ENCODE measurements around the gene TOX2. TPM values are rescaled to one million over a fixed set of nuclear protein-coding genes. Genes with fewer than 3 reads are reported as not detected.

Gene TOX2
- total and polyA plus RNA-seq, 4 experiments from 2014 or later: 0.22 to 1.1 (median 0.49) TPM

DNA sequence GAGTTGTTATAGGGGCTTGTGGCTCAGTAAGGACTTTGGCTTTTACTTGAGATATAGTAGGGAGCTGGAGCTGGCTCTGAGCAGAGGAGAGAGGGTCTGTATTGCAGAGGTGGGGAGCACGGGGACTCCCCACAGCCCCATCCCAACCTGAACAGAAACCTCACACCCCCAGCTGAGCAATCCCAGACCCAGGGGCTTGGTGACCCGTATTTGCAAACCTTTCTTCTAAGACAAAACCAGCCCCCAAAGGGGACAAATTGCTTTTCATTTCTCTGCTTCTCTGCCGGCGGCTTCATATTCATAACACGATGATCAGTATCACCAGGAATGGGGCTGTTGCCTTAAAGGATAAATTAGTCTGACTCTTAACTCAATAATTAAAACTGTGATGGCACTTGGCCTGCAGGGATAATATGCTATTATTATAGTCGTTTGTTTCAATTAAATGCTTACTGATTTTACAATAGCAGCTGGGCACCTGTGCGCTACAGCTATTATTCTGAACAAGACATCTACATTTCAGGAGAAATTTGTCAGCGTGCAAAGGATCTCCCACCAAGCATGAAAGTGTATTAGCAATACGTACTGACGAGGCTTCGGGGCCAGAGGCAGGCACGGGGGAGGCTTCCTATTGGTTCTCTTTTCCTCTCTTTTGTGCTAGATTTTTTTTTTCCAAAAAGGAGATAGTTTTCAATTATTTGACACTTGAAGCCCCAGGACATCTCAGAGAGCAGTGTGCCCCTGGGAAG lies 118.1 kb downstream of the TOX2 start:
- Histone ChIP-seq H3K36me3 (ENCODE audit: insufficient read depth, low read length) (no peaks in the 10 kb centered on the region), H3K27me3 (ENCODE audit: insufficient read depth, low read length) (no peaks in the 10 kb centered on the region), H3K27ac (ENCODE audit: low read depth, low read length) (no peak overlapping the region), H3K9me3 (ENCODE audit: control insufficient read depth in 1 of 2, low read length in 2 of 2) (no peaks in the 10 kb centered on the region), H3K4me1 (ENCODE audit: insufficient read depth, low read length) (peaks cover 52% of the 10 kb centered on the region), H3K4me3 (ENCODE audit: low read length in 2 of 2) (no peak overlapping the region)
- Mint-ChIP-seq H3K4me3 (no peak overlapping the region), H3K27me3 (peaks cover 8 to 9% of the 10 kb centered on the region in 2 donors), H3K27ac (no peak overlapping the region), H3K9me3 (peaks cover 0 to 2% (median 0%) of the 10 kb centered on the region in 8 donors), H3K36me3 (no peaks in the 10 kb centered on the region), H3K4me1 (peaks cover 29 to 46% (median 43%) of the 10 kb centered on the region in 4 donors)
- CTCF ChIA-PET (ENCODE audit: partially characterized antibody): no interaction called here
- intact Hi-C loops (cut with micrococcal nuclease): no loop called here
- POLR2A ChIA-PET (ENCODE audit: partially characterized antibody): no interaction called here
- DNase-seq: no peak

DNA sequence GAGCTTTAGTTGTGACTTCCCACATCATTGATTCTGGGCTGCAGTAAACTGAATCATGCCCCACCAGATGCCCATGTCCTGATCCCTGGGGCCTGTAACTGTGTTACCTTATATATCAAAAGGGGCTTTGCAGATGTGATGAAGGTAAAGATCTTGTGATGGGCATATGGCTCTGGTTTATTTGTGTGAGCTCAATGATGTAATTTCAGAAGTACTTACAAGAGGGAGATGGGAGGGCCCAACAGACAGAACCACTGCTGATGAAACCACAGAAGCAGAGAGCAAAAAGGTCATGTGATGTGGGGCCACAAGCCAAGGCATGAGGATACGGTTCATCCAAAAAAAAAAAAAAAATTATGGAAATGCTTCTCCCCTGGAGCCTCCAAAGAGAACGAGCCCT lies 118.7 kb downstream of the TOX2 start:
- H3K27ac Mint-ChIP-seq: no peak overlapping the region
- DNase-seq: no peak
- peaks cover 0 to 2% (median 0%) of the 10 kb centered on the region in 8 donors for H3K9me3 Mint-ChIP-seq
- peaks cover 8 to 9% of the 10 kb centered on the region in 2 donors for H3K27me3 Mint-ChIP-seq
- Histone ChIP-seq H3K4me1 (ENCODE audit: insufficient read depth, low read length) (peaks cover 46% of the 10 kb centered on the region), H3K27me3 (ENCODE audit: insufficient read depth, low read length) (no peaks in the 10 kb centered on the region), H3K9me3 (ENCODE audit: control insufficient read depth in 1 of 2, low read length in 2 of 2) (no peaks in the 10 kb centered on the region), H3K27ac (ENCODE audit: low read depth, low read length) (no peak overlapping the region), H3K36me3 (ENCODE audit: insufficient read depth, low read length) (no peaks in the 10 kb centered on the region), H3K4me3 (ENCODE audit: low read length in 2 of 2) (no peak overlapping the region)
- intact Hi-C loops (cut with micrococcal nuclease): no loop called here
- CTCF ChIA-PET (ENCODE audit: partially characterized antibody): no interaction called here
- H3K4me1 Mint-ChIP-seq: peaks cover 28 to 41% (median 38%) of the 10 kb centered on the region in 4 donors
- H3K36me3 Mint-ChIP-seq: no peaks in the 10 kb centered on the region
- POLR2A ChIA-PET (ENCODE audit: partially characterized antibody): no interaction called here
- H3K4me3 Mint-ChIP-seq: no peak overlapping the region

DNA sequence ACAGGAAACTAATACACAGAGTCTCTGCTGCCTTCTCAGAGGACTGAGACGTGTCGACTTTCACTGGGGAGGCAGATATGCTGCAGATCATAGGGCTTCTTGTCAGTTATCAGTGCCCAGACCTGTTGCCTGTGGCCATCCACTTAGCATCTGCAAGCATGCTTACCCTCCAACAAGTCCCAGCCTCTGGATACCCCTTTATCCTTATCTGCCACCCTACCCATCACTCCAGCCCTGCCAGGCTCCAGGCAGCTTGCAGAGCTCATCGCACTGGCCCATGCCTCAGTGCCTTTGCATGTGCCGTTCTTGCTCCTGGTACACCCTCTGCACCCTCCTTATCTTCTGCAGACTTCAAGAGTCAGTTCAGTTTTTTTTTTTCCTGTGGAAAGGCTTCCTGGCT lies 119.2 kb downstream of the TOX2 start:
- H3K27me3 Mint-ChIP-seq: peaks cover 8 to 10% of the 10 kb centered on the region in 2 donors
- H3K27ac Mint-ChIP-seq: no peak overlapping the region
- no peak overlapping the region for H3K4me3 ChIP-seq (ENCODE audit: low read length in 2 of 2)
- H3K4me3 Mint-ChIP-seq: no peak overlapping the region
- no peak overlapping the region for H3K27ac ChIP-seq (ENCODE audit: low read depth, low read length)
- H3K36me3 ChIP-seq (ENCODE audit: insufficient read depth, low read length): no peaks in the 10 kb centered on the region
- H3K9me3 Mint-ChIP-seq: peaks cover 0 to 2% (median 0%) of the 10 kb centered on the region in 8 donors
- CTCF ChIA-PET (ENCODE audit: partially characterized antibody): no interaction called here
- no peaks in the 10 kb centered on the region for H3K27me3 ChIP-seq (ENCODE audit: insufficient read depth, low read length)
- POLR2A ChIA-PET (ENCODE audit: partially characterized antibody): no interaction called here
- no peaks in the 10 kb centered on the region for H3K36me3 Mint-ChIP-seq
- H3K4me1 Mint-ChIP-seq: peaks cover 24 to 36% (median 33%) of the 10 kb centered on the region in 4 donors
- intact Hi-C loops (cut with micrococcal nuclease): no loop called here
- peaks cover 40% of the 10 kb centered on the region for H3K4me1 ChIP-seq (ENCODE audit: insufficient read depth, low read length)
- no peaks in the 10 kb centered on the region for H3K9me3 ChIP-seq (ENCODE audit: control insufficient read depth in 1 of 2, low read length in 2 of 2)
- no peak for DNase-seq

DNA sequence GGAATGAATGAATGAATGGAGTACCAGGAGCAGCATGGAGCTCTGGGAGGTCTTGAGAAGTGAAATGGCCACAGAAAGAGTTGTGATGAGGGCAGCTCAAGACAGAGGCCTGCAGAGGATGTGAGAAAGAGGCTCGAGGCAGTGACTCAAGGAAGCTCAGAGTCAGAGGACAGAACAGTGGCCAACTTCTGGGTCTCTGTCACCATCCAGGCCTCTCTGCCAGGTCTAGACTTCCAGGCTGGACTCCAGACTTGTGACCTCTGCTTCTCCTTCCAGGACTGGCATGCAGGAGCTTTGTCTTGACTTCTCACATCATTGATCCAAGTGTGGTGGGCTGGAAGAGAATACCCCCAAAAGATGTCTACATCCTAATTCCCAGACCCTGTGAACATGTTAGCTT lies 119.8 kb downstream of the TOX2 start:
- DNase-seq: no peak
- Mint-ChIP-seq H3K4me3 (no peak overlapping the region), H3K27ac (no peak overlapping the region), H3K9me3 (peaks cover 0 to 2% (median 0%) of the 10 kb centered on the region in 8 donors), H3K27me3 (peaks cover 10 to 13% of the 10 kb centered on the region in 2 donors), H3K4me1 (peaks cover 19 to 30% (median 28%) of the 10 kb centered on the region in 4 donors), H3K36me3 (no peaks in the 10 kb centered on the region)
- H3K36me3 ChIP-seq (ENCODE audit: insufficient read depth, low read length): no peaks in the 10 kb centered on the region
- no peak overlapping the region for H3K27ac ChIP-seq (ENCODE audit: low read depth, low read length)
- CTCF ChIA-PET (ENCODE audit: partially characterized antibody): no interaction called here
- H3K4me3 ChIP-seq (ENCODE audit: low read length in 2 of 2): no peak overlapping the region
- H3K9me3 ChIP-seq (ENCODE audit: control insufficient read depth in 1 of 2, low read length in 2 of 2): no peaks in the 10 kb centered on the region
- H3K4me1 ChIP-seq (ENCODE audit: insufficient read depth, low read length): peaks cover 35% of the 10 kb centered on the region
- intact Hi-C loops (cut with micrococcal nuclease): no loop called here
- H3K27me3 ChIP-seq (ENCODE audit: insufficient read depth, low read length): no peaks in the 10 kb centered on the region
- POLR2A ChIA-PET (ENCODE audit: partially characterized antibody): no interaction called here

DNA sequence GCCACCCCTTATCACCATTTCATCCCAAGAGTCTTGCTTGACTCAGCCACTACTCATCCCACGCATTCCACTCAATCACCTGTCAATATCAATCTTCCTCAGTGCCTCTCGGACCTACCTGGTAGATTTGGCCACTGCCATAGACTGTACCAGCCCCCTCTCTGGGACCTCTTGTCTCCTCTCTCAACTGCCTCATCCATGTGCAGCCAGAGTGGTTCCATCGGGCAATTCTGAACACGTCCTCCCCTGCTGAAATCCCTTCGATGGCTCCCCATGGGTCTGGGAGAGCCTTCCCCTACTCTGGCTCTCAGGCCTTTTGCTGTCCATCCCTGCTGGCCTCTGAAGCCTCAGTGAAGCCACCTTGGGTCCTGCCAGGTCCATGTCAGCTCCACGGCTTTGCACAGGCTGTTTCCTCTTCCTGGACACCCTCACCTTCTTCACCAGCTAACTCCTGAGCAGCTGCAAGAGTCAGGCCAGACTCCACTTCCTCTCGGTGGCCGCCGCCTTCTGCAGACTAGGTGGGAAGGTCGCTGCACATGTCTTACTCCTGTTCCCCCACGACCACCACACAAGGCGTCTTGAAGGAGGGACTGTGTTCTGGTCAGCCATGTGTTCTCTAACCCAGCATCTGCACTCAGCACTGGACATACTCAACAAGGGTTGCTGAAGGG lies 120.4 kb downstream of the TOX2 start:
- Mint-ChIP-seq H3K36me3 (no peaks in the 10 kb centered on the region), H3K4me1 (peaks cover 12 to 24% (median 21%) of the 10 kb centered on the region in 4 donors), H3K27ac (peak overlapping the region in 3 of 7 donors; percentile 30 to 62 (median 33)), H3K27me3 (peaks cover 9 to 13% of the 10 kb centered on the region in 2 donors), H3K9me3 (peaks cover 0 to 2% (median 0%) of the 10 kb centered on the region in 8 donors), H3K4me3 (peak overlapping the region in 1 of 8 donors; percentile 52)
- Histone ChIP-seq H3K9me3 (ENCODE audit: control insufficient read depth in 1 of 2, low read length in 2 of 2) (no peaks in the 10 kb centered on the region), H3K27me3 (ENCODE audit: insufficient read depth, low read length) (no peaks in the 10 kb centered on the region), H3K4me1 (ENCODE audit: insufficient read depth, low read length) (peaks cover 28% of the 10 kb centered on the region), H3K27ac (ENCODE audit: low read depth, low read length) (no peak overlapping the region), H3K36me3 (ENCODE audit: insufficient read depth, low read length) (no peaks in the 10 kb centered on the region), H3K4me3 (ENCODE audit: low read length in 2 of 2) (no peak overlapping the region)
- ChIA-PET CTCF (ENCODE audit: partially characterized antibody) (no interaction called here), POLR2A (ENCODE audit: partially characterized antibody) (no interaction called here)
- intact Hi-C loops (cut with micrococcal nuclease): no loop called here
- DNase-seq: no peak

DNA sequence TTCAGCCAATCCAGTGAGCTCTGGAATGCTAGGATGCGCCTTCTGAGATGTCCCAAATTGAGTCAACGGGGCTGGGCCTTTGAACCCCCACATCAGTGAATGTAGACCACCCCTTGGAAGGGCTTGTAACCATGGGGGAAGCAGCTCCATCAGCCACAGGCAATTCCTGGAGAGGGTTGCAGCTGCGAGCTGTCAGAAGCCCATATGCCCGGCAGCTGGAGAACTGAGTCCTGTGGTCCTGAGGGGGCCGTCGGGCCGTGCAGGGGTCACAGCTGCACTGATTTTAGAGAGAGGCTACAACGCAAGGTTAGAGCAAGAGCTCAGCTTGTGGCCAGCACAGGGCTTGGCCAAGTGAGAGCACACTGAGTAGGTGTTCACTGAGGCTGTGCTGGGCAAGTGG lies 121.3 kb downstream of the TOX2 start:
- Mint-ChIP-seq H3K27ac (no peak overlapping the region), H3K9me3 (peaks cover 0 to 2% (median 0%) of the 10 kb centered on the region in 8 donors), H3K4me3 (no peak overlapping the region), H3K36me3 (no peaks in the 10 kb centered on the region), H3K4me1 (peaks cover 12 to 18% (median 17%) of the 10 kb centered on the region in 4 donors), H3K27me3 (peaks cover 14 to 16% of the 10 kb centered on the region in 2 donors)
- H3K4me3 ChIP-seq (ENCODE audit: low read length in 2 of 2): no peak overlapping the region
- intact Hi-C loops (cut with micrococcal nuclease): no loop called here
- peaks cover 28% of the 10 kb centered on the region for H3K4me1 ChIP-seq (ENCODE audit: insufficient read depth, low read length)
- DNase-seq: no peak
- H3K27ac ChIP-seq (ENCODE audit: low read depth, low read length): no peak overlapping the region
- POLR2A ChIA-PET (ENCODE audit: partially characterized antibody): no interaction called here
- H3K27me3 ChIP-seq (ENCODE audit: insufficient read depth, low read length): no peaks in the 10 kb centered on the region
- CTCF ChIA-PET (ENCODE audit: partially characterized antibody): no interaction called here
- no peaks in the 10 kb centered on the region for H3K36me3 ChIP-seq (ENCODE audit: insufficient read depth, low read length)
- no peaks in the 10 kb centered on the region for H3K9me3 ChIP-seq (ENCODE audit: control insufficient read depth in 1 of 2, low read length in 2 of 2)

DNA sequence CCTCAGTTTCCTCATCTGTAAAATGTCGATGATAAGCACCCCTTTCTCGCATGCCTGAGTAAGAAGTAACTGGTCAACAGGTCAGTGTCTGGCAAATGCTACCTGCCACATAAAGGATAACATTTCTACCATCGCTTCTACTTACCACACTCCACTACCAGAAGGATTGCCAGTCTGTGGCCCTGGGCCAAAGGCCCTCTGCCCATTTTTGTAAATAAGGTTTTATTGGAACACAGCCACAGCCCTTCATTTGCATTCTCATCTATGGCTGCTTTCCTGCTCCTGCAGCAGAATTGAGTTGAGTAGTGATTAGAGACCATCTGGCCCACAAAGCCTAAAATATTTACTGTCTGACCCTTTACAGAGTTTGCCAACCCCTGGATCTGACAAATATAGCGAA lies 121.8 kb downstream of the TOX2 start:
- Histone ChIP-seq H3K27ac (ENCODE audit: low read depth, low read length) (no peak overlapping the region), H3K27me3 (ENCODE audit: insufficient read depth, low read length) (no peaks in the 10 kb centered on the region), H3K36me3 (ENCODE audit: insufficient read depth, low read length) (no peaks in the 10 kb centered on the region), H3K4me3 (ENCODE audit: low read length in 2 of 2) (no peak overlapping the region), H3K9me3 (ENCODE audit: control insufficient read depth in 1 of 2, low read length in 2 of 2) (no peaks in the 10 kb centered on the region), H3K4me1 (ENCODE audit: insufficient read depth, low read length) (peaks cover 28% of the 10 kb centered on the region)
- no peak overlapping the region for H3K27ac Mint-ChIP-seq
- intact Hi-C loops (cut with micrococcal nuclease): no loop called here
- no peak overlapping the region for H3K4me3 Mint-ChIP-seq
- peaks cover 12 to 17% (median 16%) of the 10 kb centered on the region in 4 donors for H3K4me1 Mint-ChIP-seq
- peaks cover 0 to 2% (median 0%) of the 10 kb centered on the region in 8 donors for H3K9me3 Mint-ChIP-seq
- ChIA-PET POLR2A (ENCODE audit: partially characterized antibody) (no interaction called here), CTCF (ENCODE audit: partially characterized antibody) (no interaction called here)
- H3K36me3 Mint-ChIP-seq: no peaks in the 10 kb centered on the region
- H3K27me3 Mint-ChIP-seq: peaks cover 14 to 16% of the 10 kb centered on the region in 2 donors
- no peak for DNase-seq
